Upper lobe of left lung (tissue), 4 donors: ENCODE measurements around the gene DNAAF1.

Experiments used
- POLR2A ChIP-seq, 4 donors: fragments of 450-650 bp; IDR thresholded peaks; one replicate each; pipeline ENCODE4 v1.5.1; 2016 to 2017; ENCODE audit warnings: antibody characterized with exemption in 4 of 4, mild to moderate bottlenecking in 2 of 4
- TF ChIP-seq, protein P1 (sequence below), 6 experiments: fragments of 450-650 bp in 4 of 6; fragments of 200-600 bp in 2 of 6; sonication (generic) in 2 of 6; IDR thresholded peaks; one replicate each; pipeline ENCODE4 v1.5.1; 2016 to 2019; ENCODE audit warnings: antibody characterized with exemption in 6 of 6

DNA sequence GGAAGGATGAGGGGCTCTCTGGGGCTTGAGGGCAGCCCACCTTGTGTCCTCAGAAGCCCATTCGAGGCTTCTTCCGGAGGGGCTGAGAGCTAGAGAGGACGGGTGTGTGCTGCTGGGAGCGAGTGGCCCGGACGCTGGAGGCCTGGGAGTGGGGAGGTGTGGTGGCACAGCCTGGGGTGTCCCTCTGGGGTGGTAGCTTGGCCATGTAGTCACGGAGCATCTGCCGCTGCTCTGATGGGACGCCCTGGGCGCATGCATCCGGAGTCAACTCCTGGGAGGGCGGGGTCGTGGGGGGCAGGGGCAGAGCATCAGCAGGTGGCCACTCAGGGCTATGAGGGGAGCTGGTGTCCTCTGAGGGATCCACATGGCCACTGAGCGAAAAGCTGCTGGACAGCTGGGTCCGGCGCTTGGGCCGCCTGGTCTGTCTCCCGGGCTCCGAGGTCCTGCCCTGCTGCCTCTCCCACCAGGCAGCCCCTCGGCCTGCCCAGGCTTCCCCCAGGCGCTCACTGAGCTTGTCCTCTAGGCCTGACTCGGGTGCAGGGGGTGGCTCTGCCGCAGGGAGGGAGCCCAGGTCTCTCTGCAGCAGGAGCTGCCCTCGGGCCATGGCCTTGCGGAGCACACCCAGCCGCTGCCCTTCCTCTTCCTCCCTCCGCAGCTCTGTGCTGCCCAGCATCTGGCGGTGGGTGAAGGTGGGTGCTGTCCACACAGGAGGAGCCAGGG, 33.9 kb downstream of the DNAAF1 start:
- TF ChIP-seq, protein P1, sequence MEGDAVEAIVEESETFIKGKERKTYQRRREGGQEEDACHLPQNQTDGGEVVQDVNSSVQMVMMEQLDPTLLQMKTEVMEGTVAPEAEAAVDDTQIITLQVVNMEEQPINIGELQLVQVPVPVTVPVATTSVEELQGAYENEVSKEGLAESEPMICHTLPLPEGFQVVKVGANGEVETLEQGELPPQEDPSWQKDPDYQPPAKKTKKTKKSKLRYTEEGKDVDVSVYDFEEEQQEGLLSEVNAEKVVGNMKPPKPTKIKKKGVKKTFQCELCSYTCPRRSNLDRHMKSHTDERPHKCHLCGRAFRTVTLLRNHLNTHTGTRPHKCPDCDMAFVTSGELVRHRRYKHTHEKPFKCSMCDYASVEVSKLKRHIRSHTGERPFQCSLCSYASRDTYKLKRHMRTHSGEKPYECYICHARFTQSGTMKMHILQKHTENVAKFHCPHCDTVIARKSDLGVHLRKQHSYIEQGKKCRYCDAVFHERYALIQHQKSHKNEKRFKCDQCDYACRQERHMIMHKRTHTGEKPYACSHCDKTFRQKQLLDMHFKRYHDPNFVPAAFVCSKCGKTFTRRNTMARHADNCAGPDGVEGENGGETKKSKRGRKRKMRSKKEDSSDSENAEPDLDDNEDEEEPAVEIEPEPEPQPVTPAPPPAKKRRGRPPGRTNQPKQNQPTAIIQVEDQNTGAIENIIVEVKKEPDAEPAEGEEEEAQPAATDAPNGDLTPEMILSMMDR (IDR thresholded peaks at IDR 0.05): no peak
- TF ChIP-seq POLR2A (IDR thresholded peaks at IDR 0.05): no peak
